K562 (cell line): Measurements from ENCODE around the gene FADS1.

Experiments
- HMG20B ChIP-seq: fragments of 250-450 bp; sonication (Bioruptor Pico); IDR thresholded peaks from 2 replicates; pipeline ENCODE4 v1.5.0; 2021; ENCODE audit warnings: mild to moderate bottlenecking
- L3MBTL2 ChIP-seq: fragments of 450-650 bp; IDR thresholded peaks from 2 replicates; pipeline ENCODE4 v1.6.1; 2016; ENCODE audit warnings: mild to moderate bottlenecking, moderate library complexity
- POLR2A ChIP-seq: fragments of 450-650 bp; conservative IDR thresholded peaks from 2 replicates; pipeline ENCODE4 v1.6.1; 2016
- RAD21 ChIP-seq, 2 experiments: fragments of 250-450 bp in 1 of 2; fragments of 450-650 bp in 1 of 2; sonication (Bioruptor Pico) in 1 of 2; formaldehyde crosslinking in 1 of 2; IDR thresholded peaks in 1 of 2; conservative IDR thresholded peaks in 1 of 2; 2 replicates each; pipeline versions ENCODE4 v1.4.0 to v1.8.0; 2020 to 2022; ENCODE audit warnings: mild to moderate bottlenecking in 2 of 2, moderate library complexity in 1 of 2
- TF ChIP-seq, protein P1 (sequence below), 2 experiments: fragments of 450-650 bp in 1 of 2; sonication (generic) in 1 of 2; formaldehyde crosslinking in 1 of 2; IDR thresholded peaks in 1 of 2; conservative IDR thresholded peaks in 1 of 2; 2 replicates each; pipeline versions ENCODE4 v1.6.1 to v1.8.1; 2016 to 2023; ENCODE audit warnings: mild to moderate bottlenecking in 2 of 2, moderate library complexity in 2 of 2, inconsistent platforms in 1 of 2, missing genetic modification reagents in 1 of 2
- TF ChIP-seq, protein P2 (sequence below): sonication (generic); formaldehyde crosslinking; IDR thresholded peaks from 2 replicates; pipeline ENCODE4 v1.8.1; 2023; ENCODE audit warnings: mild to moderate bottlenecking, missing genetic modification reagents
- TF ChIP-seq, protein P3 (sequence below), 3 experiments: IDR thresholded peaks in 2 of 3; conservative IDR thresholded peaks in 1 of 3; 2 replicates each; pipeline ENCODE4 v1.5.1; 2011 to 2012; ENCODE audit warnings: low read length in 3 of 3, mild to moderate bottlenecking in 3 of 3, control low read depth in 2 of 3, improper control_type of control experiment in 1 of 3, inconsistent platforms in 1 of 3, low read depth in 1 of 3, mixed read lengths in 1 of 3, moderate library complexity in 1 of 3; ENCODE audit not compliant: insufficient read depth in 2 of 3

DNA sequence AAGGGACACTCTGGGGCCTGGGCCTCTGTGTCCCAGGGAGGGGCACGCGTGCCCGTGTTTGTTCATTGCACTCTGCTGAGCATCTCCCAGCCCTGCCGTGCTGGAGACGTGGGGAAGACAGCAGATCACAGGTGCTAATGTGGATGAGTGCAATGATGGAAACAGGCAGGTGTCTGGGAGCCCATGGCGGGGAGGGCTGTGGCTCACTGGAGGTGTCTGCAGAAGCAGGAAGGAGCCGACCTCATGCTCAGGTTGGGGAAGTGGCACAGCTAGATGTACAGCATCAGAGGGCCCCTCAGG lies 32.3 kb downstream of the FADS1 start:
- TF ChIP-seq RAD21 (CRISPR knock-in tag; conservative IDR thresholded peaks at IDR 0.05 in 1 of 2, IDR thresholded peaks at IDR 0.05 in 1 of 2): no peak
- TF ChIP-seq, protein P1, sequence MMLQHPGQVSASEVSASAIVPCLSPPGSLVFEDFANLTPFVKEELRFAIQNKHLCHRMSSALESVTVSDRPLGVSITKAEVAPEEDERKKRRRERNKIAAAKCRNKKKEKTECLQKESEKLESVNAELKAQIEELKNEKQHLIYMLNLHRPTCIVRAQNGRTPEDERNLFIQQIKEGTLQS (IDR thresholded peaks at IDR 0.05): no peak
- TF ChIP-seq, protein P1 (CRISPR knock-in tag; conservative IDR thresholded peaks at IDR 0.05): no peak
- no peak for TF ChIP-seq POLR2A
- TF ChIP-seq, protein P2, sequence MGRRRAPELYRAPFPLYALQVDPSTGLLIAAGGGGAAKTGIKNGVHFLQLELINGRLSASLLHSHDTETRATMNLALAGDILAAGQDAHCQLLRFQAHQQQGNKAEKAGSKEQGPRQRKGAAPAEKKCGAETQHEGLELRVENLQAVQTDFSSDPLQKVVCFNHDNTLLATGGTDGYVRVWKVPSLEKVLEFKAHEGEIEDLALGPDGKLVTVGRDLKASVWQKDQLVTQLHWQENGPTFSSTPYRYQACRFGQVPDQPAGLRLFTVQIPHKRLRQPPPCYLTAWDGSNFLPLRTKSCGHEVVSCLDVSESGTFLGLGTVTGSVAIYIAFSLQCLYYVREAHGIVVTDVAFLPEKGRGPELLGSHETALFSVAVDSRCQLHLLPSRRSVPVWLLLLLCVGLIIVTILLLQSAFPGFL: no peak
- no peak for TF ChIP-seq L3MBTL2
- TF ChIP-seq, protein P3, sequence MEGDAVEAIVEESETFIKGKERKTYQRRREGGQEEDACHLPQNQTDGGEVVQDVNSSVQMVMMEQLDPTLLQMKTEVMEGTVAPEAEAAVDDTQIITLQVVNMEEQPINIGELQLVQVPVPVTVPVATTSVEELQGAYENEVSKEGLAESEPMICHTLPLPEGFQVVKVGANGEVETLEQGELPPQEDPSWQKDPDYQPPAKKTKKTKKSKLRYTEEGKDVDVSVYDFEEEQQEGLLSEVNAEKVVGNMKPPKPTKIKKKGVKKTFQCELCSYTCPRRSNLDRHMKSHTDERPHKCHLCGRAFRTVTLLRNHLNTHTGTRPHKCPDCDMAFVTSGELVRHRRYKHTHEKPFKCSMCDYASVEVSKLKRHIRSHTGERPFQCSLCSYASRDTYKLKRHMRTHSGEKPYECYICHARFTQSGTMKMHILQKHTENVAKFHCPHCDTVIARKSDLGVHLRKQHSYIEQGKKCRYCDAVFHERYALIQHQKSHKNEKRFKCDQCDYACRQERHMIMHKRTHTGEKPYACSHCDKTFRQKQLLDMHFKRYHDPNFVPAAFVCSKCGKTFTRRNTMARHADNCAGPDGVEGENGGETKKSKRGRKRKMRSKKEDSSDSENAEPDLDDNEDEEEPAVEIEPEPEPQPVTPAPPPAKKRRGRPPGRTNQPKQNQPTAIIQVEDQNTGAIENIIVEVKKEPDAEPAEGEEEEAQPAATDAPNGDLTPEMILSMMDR (IDR thresholded peaks at IDR 0.05 in 2 of 3, conservative IDR thresholded peaks at IDR 0.05 in 1 of 3; ENCODE audit: insufficient read depth in 2 of 3, low read depth in 1 of 3, low read length in 3 of 3): no peak
- no peak for TF ChIP-seq HMG20B
